Stimulated activated CD4-positive, alpha-beta T cell treated with anti-CD3 and anti-CD28 coated beads, Interleukin-2, amount 100 ng/mL, for 48 hours (primary cell): ENCODE results near the gene SAMM50.

Source experiments
- DNase-seq, 2 donors: peaks; one replicate each; pipeline ENCODE4 v3.0.0-alpha.2; 2020

SAMM50 gene

DNA sequence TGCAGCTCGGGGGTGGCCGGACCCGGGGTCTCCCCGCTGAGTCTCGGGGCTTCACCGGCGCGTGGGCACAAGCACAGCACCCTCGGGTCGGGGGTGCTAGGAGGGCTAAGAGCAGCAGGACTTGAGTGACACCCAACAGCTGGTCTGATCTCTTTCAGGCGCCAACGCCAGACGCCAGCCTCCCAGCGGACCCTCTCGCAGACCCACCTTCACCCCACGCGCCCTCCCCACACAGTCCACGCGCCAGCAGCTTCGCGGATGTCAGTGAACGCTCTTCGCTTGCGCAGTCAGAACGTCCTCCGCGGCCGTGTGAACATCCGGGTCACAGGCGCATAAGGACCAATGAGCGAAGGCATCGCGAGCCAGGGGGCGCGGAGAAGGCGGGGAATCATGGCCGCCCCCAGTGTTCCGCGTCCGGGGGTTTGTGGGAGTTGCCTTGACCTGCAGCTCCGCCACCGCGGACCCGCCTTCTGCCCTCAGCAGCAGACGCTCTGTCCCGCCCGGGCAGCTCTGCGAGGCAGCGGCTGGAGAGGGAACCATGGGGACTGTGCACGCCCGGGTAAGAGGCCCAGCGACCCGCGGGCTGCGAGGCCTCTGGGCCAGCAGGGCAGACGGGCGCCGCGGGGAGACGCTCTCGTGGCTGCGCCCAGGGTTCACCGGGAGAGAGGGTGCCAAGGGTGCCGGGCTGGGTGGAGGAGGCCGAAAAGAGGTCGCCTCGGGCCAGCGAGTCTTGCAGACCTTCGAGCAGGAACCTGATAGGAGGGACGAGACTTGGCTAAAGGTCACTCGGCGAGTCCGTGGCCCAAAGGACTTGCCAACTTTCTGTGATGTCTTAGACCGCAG lies at the start of gene SAMM50:
TSS of gene SAMM50 (plus strand) at position 403 of the 843 bp plus-strand sequence. CDS start at position 539, 136 bp downstream.
- peak; percentile 83 to 84 for DNase-seq

DNA sequence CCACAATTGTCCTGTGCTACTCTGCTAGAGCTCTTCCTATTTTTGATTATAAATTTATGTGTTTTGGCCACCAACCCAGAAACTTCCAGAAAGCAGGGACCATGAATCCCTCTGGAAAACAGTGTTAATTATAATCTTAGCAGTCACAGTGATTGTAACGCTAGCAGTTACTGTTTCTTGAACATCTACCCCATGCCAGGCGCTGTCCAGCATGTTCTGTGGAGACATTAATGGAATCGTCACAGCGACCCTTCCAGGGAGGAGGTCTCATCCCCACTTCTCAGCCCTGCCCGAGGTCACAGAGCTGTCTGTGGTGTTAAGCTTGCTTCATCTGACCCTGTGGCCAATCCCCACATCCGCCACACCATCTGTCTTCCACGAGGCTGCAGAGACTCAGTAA lies 49.6 kb upstream of the SAMM50 start:
- DNase-seq, result no peak

- DNase-seq, result no peak
These were observed 45.5 kb upstream of the SAMM50 start for GRCh38 chr22:43909708-43910107.

- no peak for DNase-seq
These were observed 45.0 kb upstream of the SAMM50 start for GRCh38 chr22:43910178-43910695.

- DNase-seq, result no peak
These were observed 43.9 kb upstream of the SAMM50 start for GRCh38 chr22:43911351-43911750.

DNA sequence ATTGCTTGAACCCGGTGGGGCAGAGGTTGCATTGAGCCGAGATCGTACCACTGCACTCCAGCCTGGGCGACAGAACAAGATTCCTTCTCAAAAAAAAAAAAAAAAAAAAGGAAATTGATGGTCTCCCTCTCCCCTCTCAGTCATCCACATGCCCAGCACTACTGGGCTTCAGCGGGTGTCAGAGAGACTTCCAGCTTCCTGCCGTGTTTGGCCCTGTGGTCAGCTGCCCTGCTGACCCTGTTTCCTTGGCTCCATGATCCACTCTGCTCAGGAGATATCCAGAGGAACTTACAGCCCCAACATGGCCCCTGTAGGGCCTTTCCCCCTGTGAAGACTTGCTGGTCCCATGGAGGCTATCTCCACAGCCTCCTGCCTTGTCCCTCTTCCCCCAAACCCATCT lies 37.7 kb upstream of the SAMM50 start:
- no peak for DNase-seq

DNA sequence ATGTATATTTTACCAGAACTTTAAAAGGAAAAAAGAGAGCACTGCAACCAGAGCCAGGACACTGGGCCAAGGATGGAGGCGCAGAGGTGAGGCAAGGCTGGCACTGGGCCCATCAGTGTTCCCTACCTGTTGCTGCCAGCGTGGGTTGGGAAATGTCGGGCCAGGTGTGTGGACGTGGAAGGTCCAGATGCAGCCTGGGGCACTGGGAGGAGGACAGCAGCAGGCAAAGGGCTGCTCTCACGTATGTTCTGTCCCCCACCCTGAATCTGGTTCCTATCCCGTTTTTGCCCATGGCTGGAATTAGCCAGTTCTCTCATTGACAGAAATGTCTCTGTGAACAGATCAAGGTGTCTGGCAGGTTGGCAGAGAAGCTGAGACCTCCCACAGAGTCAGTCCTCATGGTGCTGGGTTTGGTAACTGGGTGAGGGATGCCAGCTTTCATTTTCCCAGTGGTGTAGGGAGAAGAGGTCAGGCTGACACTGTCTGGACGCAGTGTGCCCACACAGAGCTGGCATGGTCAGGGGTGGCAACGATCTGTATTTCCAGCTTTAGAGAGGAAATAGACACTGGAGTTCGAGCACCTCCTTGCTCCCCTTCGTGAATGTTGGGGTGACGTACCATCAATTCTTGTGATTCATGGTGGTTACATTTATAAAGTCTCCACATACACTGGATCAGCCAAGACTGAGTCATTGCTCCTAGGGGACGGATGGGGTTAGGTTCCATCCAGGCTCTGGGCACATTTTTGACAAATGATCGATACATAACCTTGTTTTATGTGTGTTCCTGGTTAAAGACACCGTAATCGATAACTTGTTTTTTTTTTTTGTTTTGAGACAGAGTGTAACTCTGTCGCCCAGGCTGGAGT lies 35.9 kb upstream of the SAMM50 start:
- DNase-seq, result no peak

- no peak for DNase-seq
These were observed 33.9 kb upstream of the SAMM50 start for GRCh38 chr22:43921370-43921769.

- no peak for DNase-seq
These were observed 33.1 kb upstream of the SAMM50 start for GRCh38 chr22:43922123-43922522.

DNA sequence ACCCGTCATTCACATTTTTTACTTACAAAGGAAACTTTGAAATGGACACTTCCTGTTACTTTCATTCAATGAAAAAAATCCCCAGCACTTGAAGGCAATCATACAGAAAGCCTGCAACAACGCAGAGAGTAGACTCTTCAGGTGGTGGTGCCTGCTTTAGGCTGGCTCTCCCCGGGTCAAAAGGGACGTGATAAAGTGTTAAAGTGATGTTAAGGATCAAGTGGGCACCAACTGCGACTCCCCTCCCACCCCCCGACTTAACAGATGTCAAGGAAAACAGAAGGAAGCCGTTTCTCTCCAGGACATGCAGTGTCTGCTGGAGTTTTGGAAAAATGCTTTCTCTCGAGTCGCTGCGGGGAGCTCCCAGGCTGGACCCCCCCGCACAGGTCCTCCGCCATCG lies 32.1 kb upstream of the SAMM50 start:
- no peak for DNase-seq

DNA sequence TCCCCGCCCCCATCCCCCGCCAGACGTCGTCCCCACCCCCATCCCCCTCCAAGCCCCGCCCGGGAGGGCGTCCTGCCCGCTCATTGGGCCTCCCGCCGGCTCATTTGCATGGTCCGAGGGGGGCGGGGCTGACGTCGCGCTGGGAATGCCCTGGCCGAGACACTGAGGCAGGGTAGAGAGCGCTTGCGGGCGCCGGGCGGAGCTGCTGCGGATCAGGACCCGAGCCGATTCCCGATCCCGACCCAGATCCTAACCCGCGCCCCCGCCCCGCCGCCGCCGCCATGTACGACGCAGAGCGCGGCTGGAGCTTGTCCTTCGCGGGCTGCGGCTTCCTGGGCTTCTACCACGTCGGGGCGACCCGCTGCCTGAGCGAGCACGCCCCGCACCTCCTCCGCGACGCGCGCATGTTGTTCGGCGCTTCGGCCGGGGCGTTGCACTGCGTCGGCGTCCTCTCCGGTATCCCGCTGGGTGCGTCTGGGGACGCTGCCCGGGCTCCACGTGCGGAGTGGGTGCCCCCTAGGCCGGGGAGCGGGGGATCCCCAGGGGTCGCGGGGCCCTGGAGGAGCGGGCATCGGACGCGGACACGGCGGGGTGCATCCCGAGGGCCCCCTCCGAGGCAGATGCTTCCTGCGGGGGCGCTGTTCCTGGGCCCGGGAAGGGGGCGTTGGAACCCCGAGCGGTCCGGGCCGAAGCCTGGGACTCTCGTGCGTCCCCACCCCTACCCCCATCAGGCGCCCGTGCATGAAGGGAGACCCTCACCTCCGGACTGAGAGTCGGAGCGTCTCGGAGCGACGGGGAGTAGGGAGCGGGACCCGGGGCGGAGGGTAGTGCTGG lies 31.4 kb upstream of the SAMM50 start, which contains the start of gene PNPLA3:
TSS of gene PNPLA3 (plus strand) at position 175 of the 834 bp plus-strand sequence. CDS start at position 282, 107 bp downstream.
- DNase-seq, result peak; percentile 68 to 69

DNA sequence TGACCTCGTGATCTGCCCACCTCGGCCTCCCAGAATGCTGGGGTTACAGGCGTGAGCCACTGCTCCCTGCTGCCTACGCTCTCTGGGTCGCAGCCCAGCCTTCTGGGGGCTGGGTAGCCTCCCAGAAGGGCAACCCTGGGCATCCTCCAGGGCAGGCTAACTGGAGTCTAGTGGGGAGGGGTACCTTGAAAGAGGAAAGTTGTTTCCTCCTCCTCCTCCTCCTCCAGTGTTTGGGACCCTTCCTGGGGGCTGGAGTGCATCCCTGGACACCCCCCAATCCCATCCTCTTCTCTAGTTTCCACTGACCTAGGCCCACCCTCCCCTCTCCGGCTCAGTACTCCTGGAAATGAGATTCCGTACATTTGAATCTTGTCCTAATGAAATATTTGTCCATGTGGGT lies 30.4 kb upstream of the SAMM50 start:
- DNase-seq, result no peak

GRCh38 chr22:43925433-43926348 lies 29.6 kb upstream of the SAMM50 start:
- no peak for DNase-seq

- DNase-seq, result no peak
These were observed 28.9 kb upstream of the SAMM50 start for GRCh38 chr22:43926349-43926710.

GRCh38 chr22:43928468-43928867 lies 26.8 kb upstream of the SAMM50 start:
- DNase-seq, result no peak

DNA sequence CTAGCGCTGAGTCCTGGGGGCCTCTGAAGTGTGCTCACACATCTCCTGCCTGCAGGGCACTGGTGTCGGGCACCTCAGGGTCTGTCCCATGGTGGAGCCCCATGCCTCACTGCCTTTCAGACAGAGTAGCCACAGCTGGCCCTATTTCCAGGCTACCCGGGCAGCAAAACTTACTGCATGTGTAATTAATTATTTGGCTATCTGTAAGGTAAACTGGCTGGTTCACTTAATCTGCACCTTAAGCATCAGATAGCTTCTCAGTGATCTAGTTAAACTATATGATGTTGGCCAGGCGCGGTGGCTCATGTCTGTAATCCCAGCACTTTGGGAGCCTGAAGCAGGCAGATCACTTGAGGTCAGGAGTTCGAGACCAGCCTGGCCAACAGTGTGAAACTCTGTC lies 26.3 kb upstream of the SAMM50 start:
- no peak for DNase-seq

GRCh38 chr22:43931771-43932170 lies 23.5 kb upstream of the SAMM50 start:
- no peak for DNase-seq

GRCh38 chr22:43941449-43941848 lies 13.8 kb upstream of the SAMM50 start:
- DNase-seq, result no peak

DNA sequence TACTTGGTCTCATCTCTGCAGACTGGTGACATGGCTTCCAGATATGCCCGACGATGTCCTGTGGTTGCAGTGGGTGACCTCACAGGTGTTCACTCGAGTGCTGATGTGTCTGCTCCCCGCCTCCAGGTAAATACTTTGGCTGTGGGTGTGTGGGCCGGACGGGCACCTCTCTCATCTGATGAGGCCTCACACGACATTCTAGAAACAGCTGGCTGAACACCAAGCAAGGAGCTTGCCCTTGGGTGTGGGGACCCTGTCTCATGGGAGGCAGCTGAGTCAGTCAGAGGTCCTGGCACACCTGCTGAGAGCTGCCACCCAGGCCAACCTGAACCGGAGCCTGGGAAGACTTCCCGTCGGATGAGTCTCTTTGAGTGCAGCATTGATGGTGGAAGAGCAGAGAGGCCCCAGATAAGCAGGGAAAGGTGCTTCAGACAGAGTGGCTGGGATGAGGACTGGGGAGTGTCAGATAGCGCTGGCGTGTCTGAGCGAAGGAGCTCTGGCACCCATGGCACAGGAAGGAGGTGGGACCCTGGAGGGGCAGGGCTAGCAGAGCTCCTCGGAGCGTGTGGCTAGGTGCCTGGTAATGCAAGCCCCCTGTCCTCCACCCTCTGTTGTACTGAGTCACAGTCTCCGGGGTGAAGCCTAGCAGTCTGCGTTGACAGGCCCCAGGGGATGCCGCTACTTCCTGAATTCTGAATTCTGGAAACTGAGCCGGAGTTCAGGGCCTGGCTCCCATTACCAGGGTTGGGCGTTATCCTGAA lies 10.4 kb upstream of the SAMM50 start:
- no peak for DNase-seq

DNA sequence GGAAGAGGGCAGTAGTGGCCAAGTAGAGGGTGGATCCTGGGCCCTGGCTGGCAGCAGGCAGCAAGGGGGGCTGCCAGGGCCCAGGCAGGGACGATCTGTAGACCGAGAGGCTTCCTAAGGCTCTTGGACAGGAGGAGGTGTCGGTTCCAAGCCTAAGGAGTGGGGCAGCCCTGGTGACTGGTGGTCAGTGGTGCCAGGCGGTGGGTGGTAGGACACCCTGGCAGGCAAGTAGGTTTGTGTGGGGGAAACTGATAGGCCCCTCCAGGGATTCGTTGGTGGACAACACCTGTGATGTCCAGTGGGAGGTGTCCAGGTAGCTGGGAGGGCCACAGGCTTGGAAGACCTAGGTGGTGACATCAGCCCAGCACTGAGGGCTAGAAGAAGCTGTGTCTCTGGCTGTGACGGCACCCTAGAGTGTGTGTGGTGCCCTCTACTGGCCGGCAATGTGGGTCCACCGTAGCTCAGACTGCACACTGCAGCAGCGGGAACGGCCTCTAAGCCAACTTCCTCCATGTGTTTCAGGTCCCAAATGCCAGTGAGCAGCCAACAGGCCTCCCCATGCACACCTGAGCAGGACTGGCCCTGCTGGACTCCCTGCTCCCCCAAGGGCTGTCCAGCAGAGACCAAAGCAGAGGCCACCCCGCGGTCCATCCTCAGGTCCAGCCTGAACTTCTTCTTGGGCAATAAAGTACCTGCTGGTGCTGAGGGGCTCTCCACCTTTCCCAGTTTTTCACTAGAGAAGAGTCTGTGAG lies 9.4 kb upstream of the SAMM50 start:
- peak; percentile 69 to 74 for DNase-seq
